Keratinocyte (primary cell): ENCODE data around the gene RRAD. TPM values are rescaled to one million over a fixed set of nuclear protein-coding genes. Genes with fewer than 3 reads are reported as not detected.
A peak's percentile ranks its signal among the peaks of the same experiment; 100 is the strongest.

Experiments
- DNase-seq: peaks from one replicate; pipeline ENCODE4 v3.0.0-alpha.2; 2011; ENCODE audit warnings: low read depth, missing footprints, low spot score
- FAIRE-seq: peaks from 2 replicates; lab custom pipeline; 2011; peaks lifted over from hg19 to GRCh38; lab: Jason Lieb, UNC
- H2AFZ ChIP-seq: 2 replicates; pipeline ENCODE4 v1.6.0; 2012; ENCODE audit warnings: low read length, control low read depth, inconsistent platforms; ENCODE audit not compliant: control insufficient read depth
- H3K27ac ChIP-seq: 2 replicates; pipeline ENCODE4 v1.5.1; 2011; ENCODE audit warnings: low read length; ENCODE audit not compliant: control insufficient read depth, insufficient read depth
- H3K27me3 ChIP-seq: 3 replicates; pipeline ENCODE4 v1.6.0; 2011; ENCODE audit warnings: low read length; ENCODE audit not compliant: control insufficient read depth, insufficient read depth; ENCODE audit errors: extremely low read depth
- H3K36me3 ChIP-seq, 2 experiments: 2 replicates in 1 of 2; 3 replicates in 1 of 2; pipeline ENCODE4 v1.5.1; 2011; ENCODE audit warnings: low read length in 2 of 2, mild to moderate bottlenecking in 1 of 2; ENCODE audit not compliant: control insufficient read depth in 2 of 2, insufficient read depth in 2 of 2; ENCODE audit errors: extremely low read depth in 1 of 2
- H3K4me1 ChIP-seq: 3 replicates; pipeline ENCODE4 v1.5.1; 2011; ENCODE audit warnings: low read length; ENCODE audit not compliant: control insufficient read depth, insufficient read depth; ENCODE audit errors: extremely low read depth
- H3K4me2 ChIP-seq: 3 replicates; pipeline ENCODE4 v1.6.0; 2011; ENCODE audit warnings: low read depth, low read length; ENCODE audit not compliant: control insufficient read depth, insufficient read depth; ENCODE audit errors: extremely low read depth
- H3K4me3 ChIP-seq, 3 experiments: fragments of 200-600 bp in 1 of 3; sonication (generic) in 1 of 3; 2 replicates in 2 of 3; 3 replicates in 1 of 3; pipeline ENCODE4 v1.5.1; 2011 to 2016; ENCODE audit warnings: low read length in 3 of 3, mild to moderate bottlenecking in 3 of 3, control low read depth in 2 of 3, inconsistent platforms in 1 of 3, low read depth in 1 of 3, mixed read lengths in 1 of 3, mixed run types in 1 of 3, moderate library complexity in 1 of 3; ENCODE audit not compliant: control insufficient read depth in 2 of 3, insufficient read depth in 2 of 3; ENCODE audit errors: extremely low read depth in 1 of 3
- H3K79me2 ChIP-seq: 2 replicates; pipeline ENCODE4 v1.6.0; 2012; ENCODE audit warnings: low read length; ENCODE audit not compliant: control insufficient read depth, insufficient read depth
- H3K9ac ChIP-seq: 3 replicates; pipeline ENCODE4 v1.6.0; 2011; ENCODE audit warnings: low read length; ENCODE audit not compliant: control insufficient read depth, insufficient read depth; ENCODE audit errors: extremely low read depth
- H3K9me1 ChIP-seq: 3 replicates; pipeline ENCODE4 v1.6.0; 2011; ENCODE audit warnings: low read length; ENCODE audit not compliant: control insufficient read depth, insufficient read depth; ENCODE audit errors: extremely low read depth
- H3K9me3 ChIP-seq: 2 replicates; pipeline ENCODE4 v1.5.1; 2012; ENCODE audit warnings: low read depth, low read length; ENCODE audit not compliant: control insufficient read depth
- H4K20me1 ChIP-seq: 3 replicates; pipeline ENCODE4 v1.6.0; 2011; ENCODE audit warnings: low read length; ENCODE audit not compliant: control insufficient read depth, insufficient read depth; ENCODE audit errors: extremely low read depth
- EZH2 ChIP-seq: IDR thresholded peaks from one replicate; pipeline ENCODE4 v1.6.1; 2012; ENCODE audit warnings: inconsistent platforms, mild to moderate bottlenecking, low read length, moderate library complexity
- dilution Hi-C: fragments of 300-500 bp; cut with MboI; formaldehyde crosslinking; loops from one replicate; pipeline ENCODE4 v1.7.0; 2020; ENCODE audit warnings: low sequenced_read_pairs; ENCODE audit not compliant: extremely low pct_ligation_motif_present
- polyA plus RNA-seq, 5 experiments: library from polyadenylated mRNA; depleted of rRNA in 3 of 5; stranded (reverse) in 3 of 5; stranded (forward) in 1 of 5; unstranded in 1 of 5; fragments of >200 nt; gene quantifications; 1 replicate in 1 of 5; 2 replicates in 3 of 5; 3 replicates in 1 of 5; pipeline versions ENCODE4 v1.2.1 to v1.2.3, GENCODE V29; 2011 to 2012; ENCODE audit warnings: missing spikeins in 2 of 5, low read depth in 1 of 5, low replicate concordance in 1 of 5
- TF ChIP-seq, protein P1 (sequence below), 3 experiments: IDR thresholded peaks in 1 of 3; conservative IDR thresholded peaks in 1 of 3; optimal IDR thresholded peaks in 1 of 3; 2 replicates in 2 of 3; 3 replicates in 1 of 3; pipeline versions ENCODE3 to v1.5.1; 2011; ENCODE audit warnings: low read length in 3 of 3, mild to moderate bottlenecking in 3 of 3, moderate library complexity in 2 of 3, control low read depth in 1 of 3, inconsistent platforms in 1 of 3; ENCODE audit not compliant: insufficient read depth in 2 of 3; ENCODE audit errors: extremely low read depth in 1 of 3

The RRAD gene
- polyA plus RNA-seq, 1 donor (not counting 4 experiments of a cell fraction or from before 2014, with no cell fraction given): 2.7 TPM

GRCh38 chr16:66934138-66934838 is 9.0 kb upstream of the RRAD start, which contains the start of gene CIAO2B:
Gene CIAO2B (minus strand): TSS chr16:66934402. CDS start chr16:66934364, 38 bp downstream.
- no peak for TF ChIP-seq EZH2
- TF ChIP-seq, protein P1, sequence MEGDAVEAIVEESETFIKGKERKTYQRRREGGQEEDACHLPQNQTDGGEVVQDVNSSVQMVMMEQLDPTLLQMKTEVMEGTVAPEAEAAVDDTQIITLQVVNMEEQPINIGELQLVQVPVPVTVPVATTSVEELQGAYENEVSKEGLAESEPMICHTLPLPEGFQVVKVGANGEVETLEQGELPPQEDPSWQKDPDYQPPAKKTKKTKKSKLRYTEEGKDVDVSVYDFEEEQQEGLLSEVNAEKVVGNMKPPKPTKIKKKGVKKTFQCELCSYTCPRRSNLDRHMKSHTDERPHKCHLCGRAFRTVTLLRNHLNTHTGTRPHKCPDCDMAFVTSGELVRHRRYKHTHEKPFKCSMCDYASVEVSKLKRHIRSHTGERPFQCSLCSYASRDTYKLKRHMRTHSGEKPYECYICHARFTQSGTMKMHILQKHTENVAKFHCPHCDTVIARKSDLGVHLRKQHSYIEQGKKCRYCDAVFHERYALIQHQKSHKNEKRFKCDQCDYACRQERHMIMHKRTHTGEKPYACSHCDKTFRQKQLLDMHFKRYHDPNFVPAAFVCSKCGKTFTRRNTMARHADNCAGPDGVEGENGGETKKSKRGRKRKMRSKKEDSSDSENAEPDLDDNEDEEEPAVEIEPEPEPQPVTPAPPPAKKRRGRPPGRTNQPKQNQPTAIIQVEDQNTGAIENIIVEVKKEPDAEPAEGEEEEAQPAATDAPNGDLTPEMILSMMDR (optimal IDR thresholded peaks at IDR 0.05 in 1 of 3, IDR thresholded peaks at IDR 0.05 in 1 of 3, conservative IDR thresholded peaks at IDR 0.05 in 1 of 3; ENCODE audit: extremely low read depth in 1 of 3, insufficient read depth in 2 of 3, low read length in 3 of 3): no peak
- no peaks in the 10 kb centered on the region for H3K27me3 ChIP-seq
- peaks cover 8% of the 10 kb centered on the region for H4K20me1 ChIP-seq
- H3K4me1 ChIP-seq: peaks cover 18% of the 10 kb centered on the region
- peak within 1 kb of the TSS; percentile 76 for H3K27ac ChIP-seq
- peak within 1 kb of the TSS; percentile 95 for H3K9ac ChIP-seq
- no peaks in the 10 kb centered on the region for H3K9me3 ChIP-seq
- no peak for FAIRE-seq
- DNase-seq: no peak
- peak within 1 kb of the TSS; percentile 94 for H3K4me2 ChIP-seq
- dilution Hi-C loops: no loop called here
- H3K36me3 ChIP-seq: peaks cover 17 to 26% of the 10 kb centered on the region in 2 experiments
- H3K79me2 ChIP-seq: peaks cover 49% of the 10 kb centered on the region
- H3K9me1 ChIP-seq: peaks cover 5% of the 10 kb centered on the region
- peak within 1 kb of the TSS; percentile 72 to 86 (median 77) for H3K4me3 ChIP-seq
- peak within 1 kb of the TSS; percentile 87 for H2AFZ ChIP-seq

- Histone ChIP-seq H2AFZ (peak overlapping the region; percentile 60), H3K4me3 (peak overlapping the region; percentile 72 to 86 (median 77)), H3K9ac (peak overlapping the region; percentile 95), H3K4me2 (peak overlapping the region; percentile 94), H3K27ac (peak overlapping the region; percentile 76), H3K36me3 (peaks cover 13 to 20% of the 10 kb centered on the region in 2 experiments), H3K79me2 (peaks cover 48% of the 10 kb centered on the region), H3K4me1 (peaks cover 18% of the 10 kb centered on the region), H3K9me3 (no peaks in the 10 kb centered on the region), H3K27me3 (no peaks in the 10 kb centered on the region), H3K9me1 (peaks cover 5% of the 10 kb centered on the region), H4K20me1 (peaks cover 8% of the 10 kb centered on the region)
- dilution Hi-C loops: no loop called here
- peak; percentile 56 for FAIRE-seq
- no peak for DNase-seq
- no peak for TF ChIP-seq EZH2
- TF ChIP-seq, protein P1 (optimal IDR thresholded peaks at IDR 0.05 in 1 of 3, IDR thresholded peaks at IDR 0.05 in 1 of 3, conservative IDR thresholded peaks at IDR 0.05 in 1 of 3; ENCODE audit: extremely low read depth in 1 of 3, insufficient read depth in 2 of 3, low read length in 3 of 3): no peak
Observed at GRCh38 chr16:66933776-66934137, 8.4 kb upstream of the RRAD start.
